Sigmoid colon (tissue), 4 donors: ENCODE results near the gene SEPTIN1.

Source experiments
- EP300 ChIP-seq, 4 donors: sonication (generic); formaldehyde crosslinking; IDR thresholded peaks; one replicate each; pipeline ENCODE4 v1.6.1; 2017; ENCODE audit warnings: antibody characterized with exemption in 4 of 4
- POLR2A ChIP-seq, 2 donors: fragments of 450-650 bp; IDR thresholded peaks; one replicate each; pipeline ENCODE4 v1.6.1; 2016; ENCODE audit warnings: antibody characterized with exemption in 2 of 2, mild to moderate bottlenecking in 2 of 2, moderate library complexity in 2 of 2
- POLR2AphosphoS5 ChIP-seq, 4 donors: sonication (generic); formaldehyde crosslinking; IDR thresholded peaks; one replicate each; pipeline ENCODE4 v1.6.1; 2017; ENCODE audit warnings: antibody characterized with exemption in 4 of 4
- TF ChIP-seq, protein P1 (sequence below), 4 experiments: fragments of 450-650 bp in 3 of 4; fragments of 200-600 bp in 1 of 4; IDR thresholded peaks; one replicate each; pipeline ENCODE4 v1.5.1; 2016 to 2019; ENCODE audit warnings: antibody characterized with exemption in 4 of 4, mild to moderate bottlenecking in 3 of 4, moderate library complexity in 2 of 4

- TF ChIP-seq, protein P1, sequence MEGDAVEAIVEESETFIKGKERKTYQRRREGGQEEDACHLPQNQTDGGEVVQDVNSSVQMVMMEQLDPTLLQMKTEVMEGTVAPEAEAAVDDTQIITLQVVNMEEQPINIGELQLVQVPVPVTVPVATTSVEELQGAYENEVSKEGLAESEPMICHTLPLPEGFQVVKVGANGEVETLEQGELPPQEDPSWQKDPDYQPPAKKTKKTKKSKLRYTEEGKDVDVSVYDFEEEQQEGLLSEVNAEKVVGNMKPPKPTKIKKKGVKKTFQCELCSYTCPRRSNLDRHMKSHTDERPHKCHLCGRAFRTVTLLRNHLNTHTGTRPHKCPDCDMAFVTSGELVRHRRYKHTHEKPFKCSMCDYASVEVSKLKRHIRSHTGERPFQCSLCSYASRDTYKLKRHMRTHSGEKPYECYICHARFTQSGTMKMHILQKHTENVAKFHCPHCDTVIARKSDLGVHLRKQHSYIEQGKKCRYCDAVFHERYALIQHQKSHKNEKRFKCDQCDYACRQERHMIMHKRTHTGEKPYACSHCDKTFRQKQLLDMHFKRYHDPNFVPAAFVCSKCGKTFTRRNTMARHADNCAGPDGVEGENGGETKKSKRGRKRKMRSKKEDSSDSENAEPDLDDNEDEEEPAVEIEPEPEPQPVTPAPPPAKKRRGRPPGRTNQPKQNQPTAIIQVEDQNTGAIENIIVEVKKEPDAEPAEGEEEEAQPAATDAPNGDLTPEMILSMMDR (IDR thresholded peaks at IDR 0.05): no peak
- no peak for TF ChIP-seq POLR2A (IDR thresholded peaks at IDR 0.05)
- TF ChIP-seq EP300 (IDR thresholded peaks at IDR 0.05): no peak
- TF ChIP-seq POLR2AphosphoS5 (IDR thresholded peaks at IDR 0.05): no peak
These were observed 34.2 kb downstream of the SEPTIN1 start for GRCh38 chr16:30348113-30348512.
